Activated CD4-positive, alpha-beta T cell treated with anti-CD3 and anti-CD28 coated beads, Interleukin-10, Interleukin-2, amounts not matched to agents 100 ng/mL and 50 ng/mL, durations not matched to agents 16 hours and 8 hours (primary cell): ENCODE data around the gene GRIFIN.

Experiments used
- DNase-seq: peaks from one replicate; pipeline ENCODE4 v3.0.0-alpha.2; 2020

The GRIFIN gene, protein sequence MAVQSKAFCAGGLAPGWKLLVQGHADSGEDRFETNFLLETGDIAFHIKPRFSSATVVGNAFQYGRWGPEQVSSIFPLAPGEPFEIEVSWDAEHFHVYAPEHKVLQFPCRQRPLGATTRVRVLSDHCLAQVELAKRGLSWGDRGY

DNA sequence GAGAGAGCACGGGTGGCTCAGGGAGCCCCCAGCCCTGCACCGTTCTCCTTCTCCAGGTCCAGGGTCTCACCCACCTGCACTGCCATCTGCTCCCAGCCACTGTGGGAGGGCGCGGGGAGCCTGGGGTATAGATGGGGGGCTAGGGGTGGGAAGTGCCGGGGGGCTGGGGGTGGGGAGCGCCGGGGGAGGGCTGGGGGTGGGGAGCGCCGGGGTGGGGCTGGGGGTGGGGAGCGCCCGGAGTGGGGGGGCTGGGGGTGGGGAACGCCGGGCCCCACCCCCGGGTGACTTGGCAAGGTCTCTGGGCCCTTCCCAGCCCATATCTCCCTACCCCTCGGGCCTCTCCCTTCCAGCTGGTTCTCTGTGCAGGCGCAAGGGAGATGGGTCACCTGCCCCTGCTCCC lies at the start of gene GRIFIN:
Gene GRIFIN, minus strand, starts transcription at position 101 of the 400 bp plus-strand sequence. Its CDS starts 15 bp downstream, at position 86.
- no peak for DNase-seq

DNA sequence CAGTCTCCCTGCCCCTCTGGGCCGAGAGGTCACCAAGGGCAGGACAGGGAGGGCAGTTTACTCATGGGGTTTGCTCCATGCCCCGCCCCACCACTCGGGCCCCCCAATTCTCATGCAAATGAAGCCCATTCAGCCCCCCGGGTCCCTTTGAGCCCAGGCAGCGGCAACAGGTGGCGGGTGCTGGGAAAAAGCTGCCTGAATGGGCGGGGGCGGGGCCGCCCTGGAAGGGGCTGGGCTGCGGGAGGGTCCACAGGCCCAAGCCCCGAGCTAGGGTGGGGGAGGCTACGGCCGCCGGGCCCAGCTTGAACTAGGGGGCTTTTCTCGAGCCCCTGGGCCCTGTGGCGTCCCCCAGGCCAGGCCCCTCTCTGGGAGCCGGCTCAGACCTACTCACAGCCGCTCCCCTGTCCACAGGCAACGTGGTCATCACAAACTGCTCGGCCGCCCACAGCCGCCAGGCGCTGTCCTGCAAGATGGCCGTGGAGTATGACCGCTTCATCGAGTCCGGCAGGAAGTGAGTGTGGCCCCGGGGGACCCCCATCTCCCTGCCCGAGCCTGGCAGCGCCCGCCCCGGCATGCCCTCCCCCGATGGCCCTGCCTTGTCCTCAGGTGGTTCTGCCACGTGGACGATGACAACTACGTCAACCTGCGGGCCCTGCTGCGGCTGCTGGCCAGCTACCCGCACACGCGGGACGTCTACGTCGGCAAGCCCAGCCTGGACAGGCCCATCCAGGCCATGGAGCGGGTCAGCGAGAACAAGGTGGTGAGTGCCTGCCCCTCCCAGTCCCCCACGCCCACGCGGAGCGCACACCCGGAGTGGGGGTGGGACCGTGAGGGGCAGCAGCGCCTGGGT lies 48.8 kb upstream of the GRIFIN start:
- DNase-seq: no peak

DNA sequence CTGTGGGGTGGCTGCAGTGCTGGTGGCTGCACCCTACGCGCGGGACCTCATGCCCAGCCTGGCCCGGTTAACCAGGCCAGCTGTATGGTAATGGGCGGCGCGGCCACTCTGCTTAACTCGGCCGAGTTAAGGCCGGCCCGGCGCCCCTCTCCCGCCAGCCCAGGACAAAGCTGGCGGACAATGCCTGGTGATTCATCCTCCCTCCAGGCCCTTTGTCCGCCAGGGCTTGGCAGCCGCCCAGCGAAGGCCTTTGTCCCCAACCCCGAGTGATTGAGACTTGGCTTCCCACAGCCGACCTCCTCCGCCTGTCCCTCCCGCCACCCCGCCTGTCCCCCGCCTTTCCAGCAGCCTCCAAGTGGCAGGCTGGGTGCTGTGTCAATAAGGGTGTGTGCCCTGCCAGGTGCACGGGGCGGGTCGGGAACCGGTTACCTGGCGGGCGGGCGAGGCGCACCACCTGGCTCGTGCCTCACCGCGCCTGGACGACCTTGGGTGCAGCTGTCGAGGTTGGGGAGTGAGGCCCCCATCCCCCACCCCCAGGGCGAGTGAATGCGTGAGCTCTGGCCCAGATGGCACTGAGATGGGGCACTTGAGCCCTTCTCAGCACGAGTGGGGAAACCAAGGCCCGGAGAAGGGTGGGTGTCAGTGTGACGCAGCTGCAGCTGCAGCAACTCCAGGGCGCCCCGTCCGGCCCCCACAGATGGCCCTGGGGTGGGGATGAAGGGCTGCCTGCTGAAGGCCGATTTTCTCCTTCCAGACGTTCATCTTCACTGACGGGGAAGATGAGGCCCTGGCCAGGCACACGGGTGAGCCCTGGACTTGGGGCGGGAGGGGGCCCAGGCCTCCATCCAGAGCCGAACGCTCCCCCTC lies 48.0 kb upstream of the GRIFIN start:
- no peak for DNase-seq

DNA sequence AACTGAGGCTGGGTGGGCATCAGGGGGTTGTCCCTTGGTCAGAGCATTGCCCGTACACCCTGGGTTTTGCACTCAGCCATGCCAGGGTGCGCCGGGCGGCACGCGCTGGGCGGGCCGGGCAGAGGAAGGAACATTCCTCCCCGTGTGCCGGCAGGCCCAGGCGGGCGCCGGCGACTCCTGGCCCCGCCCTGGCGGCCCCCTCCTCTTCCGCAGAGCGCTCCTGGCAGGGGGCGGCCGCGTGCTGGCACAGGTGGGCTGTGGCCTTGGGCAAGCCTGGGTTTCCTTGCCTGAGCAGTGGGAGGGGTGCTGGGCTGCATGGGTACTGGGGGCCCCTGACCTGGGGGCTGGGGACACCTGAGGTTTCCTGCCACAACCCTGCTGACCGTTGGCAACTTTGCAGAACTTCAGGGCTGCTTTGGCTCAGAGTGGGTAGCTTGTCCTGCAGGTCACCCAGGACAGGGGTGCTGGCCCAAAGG lies 47.3 kb upstream of the GRIFIN start:
- DNase-seq: no peak

DNA sequence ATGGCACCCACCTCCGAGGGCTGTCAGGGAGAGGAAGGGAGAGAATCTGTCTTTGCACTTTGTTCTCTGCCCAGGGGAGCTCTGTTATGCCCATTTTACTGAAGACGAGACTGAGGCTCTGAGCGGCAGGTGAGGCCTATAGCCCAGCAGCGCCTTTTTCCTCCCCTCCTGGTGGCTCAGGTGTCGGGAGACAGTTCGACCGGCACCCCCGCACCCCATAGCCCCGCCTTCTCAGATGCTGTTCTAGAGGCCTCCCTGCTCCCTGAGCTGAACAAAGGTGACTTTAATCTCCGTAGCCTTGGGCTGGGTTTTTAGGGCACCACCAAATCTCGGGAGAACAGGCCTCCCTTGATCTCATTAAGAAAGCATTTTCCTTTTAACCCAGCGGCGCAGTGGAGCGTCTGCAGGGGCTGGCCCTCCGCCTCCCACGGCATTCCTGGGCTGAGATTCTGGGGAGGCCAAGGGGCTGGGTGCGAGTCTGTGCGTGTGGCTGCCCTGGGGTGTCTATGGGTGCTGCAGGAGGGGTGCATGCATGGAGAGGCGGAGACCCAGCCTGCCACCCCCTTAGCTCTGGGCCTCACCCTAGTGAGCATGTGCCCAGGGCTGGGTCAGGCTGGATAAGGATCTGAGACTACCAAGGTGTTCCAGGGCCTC lies 46.7 kb upstream of the GRIFIN start:
- peak; percentile 55 for DNase-seq

DNA sequence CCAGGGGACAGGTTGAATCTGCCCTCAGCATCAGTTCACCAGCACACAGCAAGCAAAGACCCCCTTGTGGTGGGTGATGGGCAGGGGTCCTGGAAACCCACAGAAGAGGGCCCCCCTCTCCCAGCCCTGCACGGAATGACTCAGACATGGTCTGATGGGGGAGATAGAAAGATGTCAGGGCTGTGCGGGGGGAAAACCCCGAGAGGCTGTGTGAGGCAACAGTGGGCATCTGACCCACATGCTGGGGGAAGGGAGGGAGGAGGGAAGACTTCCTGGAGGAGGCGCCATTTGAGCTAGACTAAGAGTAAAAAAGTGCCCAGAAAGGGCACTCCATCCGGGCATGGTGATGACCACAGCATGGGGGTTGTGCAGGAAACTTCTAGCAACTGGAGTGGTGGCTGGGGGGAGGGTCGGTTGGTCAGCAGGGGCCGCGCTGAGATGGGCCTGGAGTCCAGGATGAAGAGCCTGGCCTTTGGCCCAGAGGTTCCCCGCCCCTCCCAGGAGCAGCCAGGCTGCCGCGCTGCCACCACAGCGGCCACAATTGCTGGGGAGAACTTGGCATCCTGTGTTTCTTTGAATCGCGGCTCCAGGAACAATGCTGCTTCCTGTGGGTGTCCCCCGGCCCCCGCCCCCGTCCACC lies 45.9 kb upstream of the GRIFIN start:
- DNase-seq: peak; percentile 94

DNA sequence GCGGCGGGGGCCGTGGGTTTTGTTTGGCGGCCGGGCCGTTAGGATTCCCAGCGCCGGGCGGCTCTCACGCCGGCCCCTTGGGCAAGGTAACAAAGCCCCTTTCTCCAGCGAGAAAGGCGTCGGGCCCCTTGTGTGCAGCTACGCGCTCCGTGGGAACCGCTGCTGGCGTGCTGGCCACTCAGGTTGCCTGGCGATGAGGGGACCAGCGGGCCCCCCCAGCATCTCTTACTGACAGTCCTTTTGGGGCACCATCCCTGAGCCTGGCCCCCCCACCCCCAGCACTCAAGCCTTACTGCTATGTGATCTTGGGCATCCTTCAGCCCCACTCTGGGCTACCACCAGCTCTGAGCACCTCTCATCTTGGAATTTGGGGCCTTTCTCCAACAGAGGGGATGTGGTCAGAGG lies 45.1 kb upstream of the GRIFIN start:
- DNase-seq: no peak

DNA sequence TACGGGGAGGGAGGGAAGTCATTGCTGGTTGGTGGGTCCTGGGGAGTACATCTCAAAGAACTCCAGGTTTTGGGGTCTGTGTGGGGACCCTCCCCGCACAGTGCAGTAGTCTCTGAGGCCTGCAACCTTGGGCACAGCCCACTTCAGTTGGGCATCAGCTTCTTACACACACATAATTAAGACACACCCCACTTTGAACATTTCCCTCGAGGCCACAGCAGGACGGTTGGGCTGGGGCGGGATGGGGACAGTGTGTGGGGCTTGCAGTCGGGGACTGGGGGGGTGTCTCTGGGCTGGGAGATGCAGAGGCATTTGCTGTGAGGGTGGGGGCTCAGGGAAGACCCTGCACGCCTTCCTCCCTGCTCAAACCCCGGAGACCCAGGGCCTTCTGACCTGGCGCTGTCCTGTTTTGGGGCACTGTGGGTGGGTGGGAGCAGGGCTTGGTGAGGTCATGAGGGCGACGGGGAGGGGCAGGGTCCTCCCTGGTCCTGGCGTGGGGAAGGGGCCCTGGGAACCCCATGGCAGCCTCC lies 44.6 kb upstream of the GRIFIN start:
- DNase-seq: peak; percentile 45

DNA sequence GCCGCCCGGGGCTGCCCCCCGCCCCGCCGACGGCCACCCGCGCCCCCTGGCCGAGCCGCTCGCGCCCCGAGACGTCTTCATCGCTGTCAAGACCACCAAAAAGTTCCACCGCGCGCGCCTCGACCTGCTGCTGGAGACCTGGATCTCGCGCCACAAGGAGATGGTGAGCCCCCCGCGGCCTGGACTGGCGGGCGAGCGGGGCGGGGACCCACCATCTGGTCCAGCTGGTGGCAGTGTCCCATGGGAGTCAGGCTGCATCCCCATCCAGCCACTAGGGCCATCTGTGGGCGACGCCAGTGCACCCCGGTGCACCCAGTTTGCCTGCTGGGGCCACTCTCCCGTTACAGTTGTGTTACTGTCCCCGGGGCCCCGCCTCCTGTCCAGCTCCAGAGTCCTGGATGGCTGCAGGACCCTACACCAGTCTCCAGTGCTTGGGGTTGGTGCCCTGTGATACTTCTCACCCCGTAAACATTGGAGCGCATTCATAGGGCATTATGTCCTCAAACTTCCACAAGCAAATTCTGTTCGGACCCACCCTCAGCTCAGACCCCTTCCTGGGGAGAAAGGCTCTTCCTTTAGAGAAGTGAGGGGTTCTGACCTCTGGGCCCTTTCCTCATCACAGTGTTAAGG lies 44.0 kb upstream of the GRIFIN start:
- peak; percentile 55 for DNase-seq

DNA sequence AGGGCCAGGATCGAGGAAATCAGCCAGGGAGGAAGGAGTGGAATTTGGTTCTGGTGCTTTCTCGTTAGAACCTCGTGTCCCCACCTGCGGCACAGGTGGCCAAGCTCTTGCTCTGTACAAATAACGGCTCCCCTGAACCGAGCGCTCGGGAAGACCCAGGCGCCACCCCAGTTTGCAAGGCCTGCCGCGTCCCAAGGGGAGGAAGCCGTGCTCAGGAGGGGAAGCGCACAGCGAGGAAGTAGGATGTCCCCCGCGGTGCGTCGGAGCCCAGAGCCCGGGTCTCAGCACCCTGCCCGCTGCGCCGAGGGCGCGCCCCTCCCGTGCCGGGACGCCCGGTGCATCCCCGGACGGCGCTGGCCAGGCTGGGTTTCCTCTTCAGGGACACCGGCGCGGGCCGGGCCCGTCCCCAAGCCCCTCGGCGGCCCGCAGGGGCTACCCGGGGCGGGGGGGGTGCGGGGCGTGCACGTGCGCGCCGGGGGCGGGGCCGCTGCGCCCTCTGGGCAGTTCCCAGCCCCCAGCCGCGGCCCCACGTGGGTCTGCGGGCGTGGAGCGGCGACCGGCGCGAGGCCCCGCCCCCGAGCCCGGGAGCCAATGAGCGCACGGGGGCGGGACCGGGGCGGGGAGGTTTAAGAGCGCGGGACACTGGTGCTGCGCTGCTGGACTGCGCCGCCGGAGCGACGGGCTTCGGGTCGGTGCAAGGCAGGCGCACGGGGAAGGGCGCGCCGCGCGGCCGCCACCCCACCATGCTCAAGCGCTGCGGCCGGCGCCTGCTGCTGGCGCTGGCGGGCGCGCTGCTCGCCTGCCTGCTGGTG lies 43.1 kb upstream of the GRIFIN start, which contains the start of gene LFNG:
Gene LFNG, plus strand, starts transcription at position 656 of the 812 bp plus-strand sequence. Its CDS starts 88 bp downstream, at position 744.
- DNase-seq: peak; percentile 94

DNA sequence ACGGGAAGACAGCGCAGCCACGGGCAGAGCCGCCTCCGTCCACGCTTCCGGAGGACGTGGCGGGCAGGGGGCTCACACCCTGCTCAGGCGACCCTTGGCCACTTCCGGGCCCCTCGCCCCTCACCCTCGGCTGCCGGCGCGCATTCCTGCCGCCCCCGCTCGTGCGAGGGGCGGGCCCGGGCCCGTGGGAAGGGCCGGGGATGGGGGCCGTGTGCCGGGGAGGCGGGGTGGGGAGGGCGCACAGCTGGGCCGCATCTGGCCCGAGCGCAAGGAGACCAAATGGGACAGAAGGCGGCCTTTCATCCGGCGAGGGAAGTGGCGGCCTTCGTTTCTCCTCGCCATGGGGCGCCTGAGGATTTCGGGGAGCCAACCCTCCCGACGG lies 42.5 kb upstream of the GRIFIN start:
- no peak for DNase-seq

DNA sequence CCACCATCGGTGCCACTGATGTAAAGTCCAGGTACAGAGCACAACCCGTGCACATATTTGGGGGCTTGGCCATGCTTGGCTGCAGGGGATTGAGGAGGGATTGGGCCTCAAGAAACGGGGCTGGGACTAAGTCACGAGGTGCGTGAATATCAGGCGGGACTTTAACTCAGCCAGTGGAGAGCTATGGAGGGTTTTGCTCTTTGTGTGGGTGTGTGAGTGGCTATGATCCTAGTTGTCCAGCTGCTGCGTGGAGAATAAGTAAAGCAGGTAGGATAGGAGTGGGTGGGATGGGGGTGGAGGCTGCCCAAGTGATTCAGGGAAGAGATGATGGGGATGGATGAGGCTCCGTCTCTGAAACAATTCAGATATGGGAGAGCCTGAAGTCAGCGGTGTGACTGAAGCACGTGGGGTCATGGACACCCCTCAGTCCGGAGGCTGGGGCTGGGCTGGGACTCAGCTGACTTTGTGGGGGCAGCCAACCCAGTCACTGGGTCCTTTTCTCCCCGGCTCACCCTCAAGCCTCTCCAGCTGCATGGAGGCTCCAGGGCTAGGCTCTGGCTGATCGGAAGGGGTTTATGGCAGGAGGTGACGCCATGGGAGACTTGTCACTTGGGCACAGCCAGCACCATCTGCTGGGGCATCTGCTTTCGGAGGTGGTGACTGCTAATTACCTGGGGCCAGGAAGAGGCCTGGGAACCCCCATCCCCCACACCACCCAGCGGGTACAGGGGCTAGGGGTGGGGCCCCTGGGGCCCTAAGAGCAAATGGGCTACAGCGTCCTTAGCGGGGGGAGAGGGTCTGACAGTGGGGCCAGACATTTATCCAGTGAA lies 41.7 kb upstream of the GRIFIN start:
- no peak for DNase-seq

DNA sequence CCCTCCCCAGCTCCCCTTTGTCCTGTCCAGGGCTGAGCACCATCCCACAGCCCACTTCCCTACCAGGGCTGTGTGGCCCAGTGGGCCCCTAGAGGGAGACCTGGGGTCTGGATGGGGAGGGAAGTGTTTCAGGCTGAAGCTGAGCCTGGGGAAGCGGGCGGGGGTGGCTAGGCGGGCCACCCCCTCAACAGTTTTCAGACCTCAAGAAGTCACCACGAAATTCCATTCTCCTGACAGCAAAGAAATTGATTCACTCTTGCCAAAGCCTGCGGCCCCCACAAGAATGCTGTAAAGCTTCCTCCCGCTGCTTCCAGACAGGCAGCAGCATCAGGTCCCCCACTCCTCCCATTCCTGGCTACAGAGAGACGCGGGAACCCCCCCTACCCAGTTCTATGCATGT lies 40.8 kb upstream of the GRIFIN start:
- no peak for DNase-seq

DNA sequence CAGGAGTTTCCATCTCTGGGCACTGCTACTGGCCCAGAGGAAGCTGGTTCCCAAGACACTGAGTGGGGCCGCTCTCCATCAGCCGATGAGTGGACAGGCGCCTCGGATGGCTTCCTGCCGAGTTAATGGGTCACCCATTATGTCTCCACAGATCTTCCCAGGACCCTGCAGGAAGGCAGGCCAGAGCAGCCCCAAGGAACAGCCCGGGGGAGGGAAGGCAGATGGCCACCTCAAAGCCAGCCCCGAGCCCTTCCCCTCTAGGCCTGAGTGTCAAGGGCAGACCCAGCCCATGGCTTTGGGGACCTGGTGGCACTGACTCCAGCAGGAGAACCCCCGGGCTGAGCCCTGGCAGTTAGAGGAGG lies 40.0 kb upstream of the GRIFIN start:
- no peak for DNase-seq

DNA sequence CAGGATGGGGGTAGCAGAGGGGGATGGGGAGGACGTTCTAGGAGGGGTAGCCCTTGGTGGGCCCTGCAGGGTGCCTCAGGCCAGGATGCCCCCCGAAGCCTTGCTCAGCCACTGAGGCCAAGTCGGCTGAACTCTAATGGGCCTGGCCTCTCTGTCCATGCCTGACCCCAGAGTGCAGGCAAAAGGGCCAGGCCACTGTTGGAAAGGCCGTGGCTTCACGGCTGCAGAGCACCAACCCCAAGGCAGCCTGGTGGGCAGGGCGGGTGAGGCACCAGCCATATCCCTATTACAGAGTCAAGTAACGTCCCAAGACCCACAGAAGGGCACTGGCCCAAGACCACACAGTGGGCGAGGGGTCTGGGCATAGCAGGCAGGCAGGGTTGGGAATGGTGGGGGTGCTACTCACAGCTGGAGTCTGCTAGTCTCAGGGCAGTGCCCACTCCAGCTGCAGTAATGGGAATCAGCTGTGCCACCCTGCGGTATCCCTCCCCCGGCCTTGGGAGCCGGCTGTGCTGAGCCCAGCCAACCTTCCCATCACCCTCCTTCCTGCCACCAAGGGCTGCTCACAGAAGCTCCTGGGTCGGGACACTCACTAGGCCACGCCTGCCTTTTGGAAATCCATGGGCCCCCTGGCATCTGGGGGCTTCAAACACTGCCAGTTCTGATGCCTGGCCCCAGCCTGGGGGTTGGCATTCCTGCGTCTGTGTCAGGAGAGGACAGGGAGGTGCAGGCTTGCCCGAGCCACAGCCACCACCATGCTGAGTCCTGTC lies 39.4 kb upstream of the GRIFIN start:
- DNase-seq: no peak

DNA sequence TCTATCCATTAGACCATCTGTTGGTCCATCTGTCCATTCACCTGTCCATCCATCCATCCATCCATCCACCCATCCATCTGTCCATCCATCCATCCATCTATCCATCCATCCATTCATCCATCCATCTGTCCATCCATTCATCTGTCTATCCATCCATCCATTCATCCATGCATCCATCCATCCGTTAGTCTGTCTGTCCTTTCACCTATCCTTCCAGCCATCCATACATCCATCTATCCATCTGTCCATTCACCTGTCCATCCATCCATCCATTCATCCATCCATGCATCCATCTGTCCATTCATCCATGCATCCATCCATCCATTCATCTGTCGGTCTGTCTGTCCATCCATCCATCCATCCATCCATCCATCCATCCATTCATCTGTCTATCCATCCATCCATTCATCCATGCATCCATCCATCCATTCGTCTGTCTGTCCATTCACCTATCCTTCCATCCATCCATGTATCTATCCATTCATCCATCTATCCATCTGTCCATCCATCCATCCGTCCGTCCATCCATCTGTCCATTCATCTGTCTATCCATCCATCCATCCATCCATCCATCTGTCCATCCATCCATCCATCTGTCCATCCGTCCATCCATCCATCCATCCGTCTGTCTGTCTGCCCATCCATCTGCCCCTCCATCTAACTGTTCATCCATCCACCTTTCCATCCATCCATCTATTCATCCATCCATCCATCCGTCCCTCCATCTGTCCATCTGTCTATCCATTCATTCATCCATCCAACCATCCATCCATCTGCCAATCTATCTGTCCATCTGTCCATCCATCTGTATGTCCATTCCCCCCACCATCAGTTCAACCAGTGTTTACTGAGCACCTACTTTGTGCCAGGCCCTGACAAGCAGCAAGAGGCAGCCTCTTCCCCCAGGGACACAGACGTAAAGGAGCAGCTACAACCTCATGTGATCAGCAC lies 38.5 kb upstream of the GRIFIN start:
- DNase-seq: no peak

DNA sequence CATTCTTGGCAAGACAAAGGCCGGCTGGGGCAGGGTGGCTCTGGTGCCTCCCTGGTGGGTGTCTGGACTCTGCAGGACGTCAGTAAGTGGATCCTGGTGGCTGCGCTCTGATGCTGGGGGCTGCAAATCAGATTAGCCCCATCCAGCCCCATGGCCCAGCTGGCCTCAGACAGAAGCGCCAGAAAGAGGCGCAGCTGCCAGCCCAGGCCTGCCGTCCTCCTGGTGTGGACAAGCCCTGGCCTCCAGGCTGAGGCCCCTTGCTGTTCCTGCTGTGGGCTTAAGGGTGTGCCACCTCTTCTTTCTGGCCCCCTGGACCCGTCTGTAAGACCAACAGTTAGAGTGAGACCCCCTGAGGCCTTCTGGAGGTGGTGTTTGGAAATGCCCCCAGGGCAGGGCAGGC lies 37.5 kb upstream of the GRIFIN start:
- DNase-seq: no peak

DNA sequence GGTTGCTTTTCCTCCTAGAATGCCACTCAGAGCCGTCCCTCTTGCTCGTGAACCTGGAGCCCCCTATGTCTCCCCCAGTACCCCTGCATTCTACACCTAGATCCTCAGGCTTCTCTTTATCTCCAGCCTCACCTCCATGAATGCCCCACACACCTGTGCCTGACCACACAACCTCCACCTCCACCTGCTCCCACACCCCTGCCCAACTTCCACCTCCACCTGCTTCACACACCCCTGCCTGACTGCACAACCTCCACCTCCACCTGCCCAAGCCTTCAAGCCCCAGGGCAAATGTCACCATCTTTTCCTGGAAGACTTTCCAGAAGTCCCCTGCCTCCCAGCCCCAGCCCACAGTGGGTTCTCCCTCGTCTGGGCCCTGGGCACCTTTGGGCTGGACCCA lies 36.5 kb upstream of the GRIFIN start:
- no peak for DNase-seq
